ENCODE measurements around the gene STEAP1B. TPM values are rescaled to one million over a fixed set of nuclear protein-coding genes. Genes with fewer than 3 reads are reported as not detected.

STEAP1B gene
- polyA plus RNA-seq, 1 of the 3 experiments (the other 2 are of a cell fraction): 14.7 TPM

DNA sequence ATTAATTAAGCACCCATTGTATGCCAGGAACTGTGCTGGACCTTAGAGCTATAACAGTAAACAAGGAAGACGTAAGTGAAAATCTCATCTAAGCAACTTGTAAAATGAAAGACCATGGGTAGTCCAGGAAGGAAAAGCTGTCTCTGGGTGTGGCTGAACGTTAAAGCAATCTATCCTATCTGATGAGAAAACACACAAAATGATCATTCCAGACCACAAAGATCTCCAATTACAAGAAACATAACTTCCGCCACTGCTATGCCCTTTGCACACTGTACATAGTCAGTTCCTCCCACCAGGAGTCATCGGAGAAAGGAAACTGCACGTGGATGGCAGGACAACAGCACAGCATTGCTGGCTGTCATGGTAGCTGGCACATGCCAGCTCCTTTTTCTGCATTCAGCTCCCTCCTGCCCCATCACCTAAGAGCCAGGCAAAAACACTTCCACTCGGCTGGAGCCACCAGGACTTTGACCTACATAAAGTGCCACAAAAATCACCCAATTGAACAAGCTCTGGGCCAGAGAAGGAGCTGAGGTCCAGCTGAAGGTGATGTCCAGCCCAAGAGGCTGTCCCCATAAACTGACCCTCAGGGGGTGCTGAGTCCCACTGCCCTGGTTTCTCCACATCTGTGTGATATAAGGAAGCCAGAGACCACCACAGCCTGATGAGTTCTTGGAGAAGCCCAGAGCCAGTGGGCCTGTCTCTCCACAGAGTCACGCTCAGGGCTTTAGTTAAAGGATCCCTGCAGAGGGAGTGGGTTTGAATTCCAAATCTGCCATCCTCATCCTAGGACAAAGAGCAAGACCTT lies 56.4 kb downstream of the STEAP1B start:
- Histone ChIP-seq H3K9me3 (peaks cover 12% of the 10 kb centered on the region; the same call in 1 of the 2 replicates), H2AFZ (ENCODE audit: low read depth) (no peak overlapping the region), H3K9me2 (no peaks in the 10 kb centered on the region), H3K4me2 (no peak overlapping the region), H3K27ac (ENCODE audit: low read depth in 2 of 2, low read length in 1 of 2) (no peak overlapping the region), H4K20me1 (ENCODE audit: insufficient read depth) (no peaks in the 10 kb centered on the region), H3K4me1 (ENCODE audit: control insufficient read depth in 1 of 2, insufficient read depth in 2 of 2, low read depth in 1 of 2, low read length in 1 of 2) (no peaks in the 10 kb centered on the region; a peak in 1 of 4 replicates), H3K27me3 (ENCODE audit: insufficient read depth) (no peaks in the 10 kb centered on the region), H3F3A (replicated peaks; ENCODE audit: insufficient read depth) (peaks cover 3% of the 10 kb centered on the region), H3K9ac (no peak overlapping the region), H3K36me3 (replicated peaks in 1 of 2; ENCODE audit: control insufficient read depth in 1 of 2, insufficient read depth in 2 of 2, low read length in 1 of 2) (peaks cover 0 to 18% of the 10 kb centered on the region in 2 experiments), H3K79me2 (ENCODE audit: insufficient read depth) (no peaks in the 10 kb centered on the region; the same call in 1 of the 2 replicates), H3K4me3 (ENCODE audit: low read depth in 2 of 2, low read length in 1 of 2) (no peak overlapping the region)
- TF ChIP-seq MXI1 (IDR thresholded peaks at IDR 0.05; ENCODE audit: low read depth, low read length) (no peak), EP300 (IDR thresholded peaks at IDR 0.05; ENCODE audit: borderline replicate concordance in 1 of 2, low read depth in 1 of 2, low read length in 1 of 2) (no peak), JUND (IDR thresholded peaks at IDR 0.05) (no peak), NRF1 (IDR thresholded peaks at IDR 0.05; ENCODE audit: low read depth, low read length) (no peak), YY1 (IDR thresholded peaks at IDR 0.05; ENCODE audit: low read depth) (no peak), RFX5 (IDR thresholded peaks at IDR 0.05; ENCODE audit: low read length) (no peak), SIN3A (IDR thresholded peaks at IDR 0.05; ENCODE audit: borderline replicate concordance, low read depth, low read length) (no peak), FOXJ3 (CRISPR knock-in tag; IDR thresholded peaks at IDR 0.05) (no peak)
- TF ChIP-seq, protein P1, sequence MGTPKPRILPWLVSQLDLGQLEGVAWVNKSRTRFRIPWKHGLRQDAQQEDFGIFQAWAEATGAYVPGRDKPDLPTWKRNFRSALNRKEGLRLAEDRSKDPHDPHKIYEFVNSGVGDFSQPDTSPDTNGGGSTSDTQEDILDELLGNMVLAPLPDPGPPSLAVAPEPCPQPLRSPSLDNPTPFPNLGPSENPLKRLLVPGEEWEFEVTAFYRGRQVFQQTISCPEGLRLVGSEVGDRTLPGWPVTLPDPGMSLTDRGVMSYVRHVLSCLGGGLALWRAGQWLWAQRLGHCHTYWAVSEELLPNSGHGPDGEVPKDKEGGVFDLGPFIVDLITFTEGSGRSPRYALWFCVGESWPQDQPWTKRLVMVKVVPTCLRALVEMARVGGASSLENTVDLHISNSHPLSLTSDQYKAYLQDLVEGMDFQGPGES (IDR thresholded peaks at IDR 0.05; ENCODE audit: low read depth, low read length): no peak
- POLR2A ChIA-PET: no interaction called here
- 77% methylated on average over 7 of the region's 7 CpGs for WGBS (ENCODE audit: low lambda C conversion rate)
- DNase-seq: no peak
- CTCF ChIA-PET: interaction anchor here (0.6 to 1.1 kb wide), 2 partner anchors 9 to 27 kb away, joined by 3 to 4 read pairs; no protein-coding TSS in a partner anchor

DNA sequence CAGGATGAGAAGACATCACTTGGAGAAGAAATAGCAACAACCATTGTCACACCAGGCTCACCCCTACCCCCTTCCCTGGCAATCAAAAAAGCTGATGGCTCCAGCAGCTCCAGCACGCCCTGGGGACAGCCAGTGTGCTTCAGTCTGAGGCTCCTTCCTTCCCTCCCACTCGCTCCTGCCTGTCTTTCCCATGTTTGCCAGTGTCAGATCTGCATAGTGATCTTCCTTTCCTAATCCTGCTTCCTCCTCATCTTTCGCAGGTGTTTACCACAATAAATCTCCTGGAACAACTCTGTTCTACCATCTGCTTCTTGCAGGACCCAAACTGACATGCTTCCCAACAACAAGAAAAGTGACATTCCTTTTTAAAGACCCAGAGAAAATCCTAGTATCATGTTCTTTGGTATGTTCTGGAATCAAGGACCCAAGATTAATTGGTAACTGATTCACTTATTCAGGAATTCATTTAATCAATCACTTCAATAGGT lies 57.1 kb downstream of the STEAP1B start:
- Histone ChIP-seq H3K4me2 (no peak overlapping the region), H3K36me3 (replicated peaks in 1 of 2; ENCODE audit: control insufficient read depth in 1 of 2, insufficient read depth in 2 of 2, low read length in 1 of 2) (peaks cover 0 to 23% of the 10 kb centered on the region in 2 experiments), H3K9ac (no peak overlapping the region), H3K9me3 (peaks cover 12% of the 10 kb centered on the region; the same call in 1 of the 2 replicates), H2AFZ (ENCODE audit: low read depth) (no peak overlapping the region), H3K4me3 (ENCODE audit: low read depth in 2 of 2, low read length in 1 of 2) (no peak overlapping the region), H3K27me3 (ENCODE audit: insufficient read depth) (no peaks in the 10 kb centered on the region), H3F3A (replicated peaks; ENCODE audit: insufficient read depth) (peaks cover 3% of the 10 kb centered on the region), H3K79me2 (ENCODE audit: insufficient read depth) (no peaks in the 10 kb centered on the region; the same call in 1 of the 2 replicates), H3K9me2 (no peaks in the 10 kb centered on the region), H3K27ac (ENCODE audit: low read depth in 2 of 2, low read length in 1 of 2) (no peak overlapping the region), H3K4me1 (ENCODE audit: control insufficient read depth in 1 of 2, insufficient read depth in 2 of 2, low read depth in 1 of 2, low read length in 1 of 2) (no peaks in the 10 kb centered on the region; a peak in 1 of 4 replicates), H4K20me1 (ENCODE audit: insufficient read depth) (no peaks in the 10 kb centered on the region)
- TF ChIP-seq, protein P2, sequence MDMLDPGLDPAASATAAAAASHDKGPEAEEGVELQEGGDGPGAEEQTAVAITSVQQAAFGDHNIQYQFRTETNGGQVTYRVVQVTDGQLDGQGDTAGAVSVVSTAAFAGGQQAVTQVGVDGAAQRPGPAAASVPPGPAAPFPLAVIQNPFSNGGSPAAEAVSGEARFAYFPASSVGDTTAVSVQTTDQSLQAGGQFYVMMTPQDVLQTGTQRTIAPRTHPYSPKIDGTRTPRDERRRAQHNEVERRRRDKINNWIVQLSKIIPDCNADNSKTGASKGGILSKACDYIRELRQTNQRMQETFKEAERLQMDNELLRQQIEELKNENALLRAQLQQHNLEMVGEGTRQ (IDR thresholded peaks at IDR 0.05; ENCODE audit: borderline replicate concordance, low read depth, low read length): no peak
- TF ChIP-seq MXI1 (IDR thresholded peaks at IDR 0.05; ENCODE audit: low read depth, low read length) (no peak), SIN3A (IDR thresholded peaks at IDR 0.05; ENCODE audit: borderline replicate concordance, low read depth, low read length) (no peak), SMC3 (IDR thresholded peaks at IDR 0.05; ENCODE audit: low read depth, low read length) (no peak), JUND (IDR thresholded peaks at IDR 0.05) (no peak), YY1 (IDR thresholded peaks at IDR 0.05; ENCODE audit: low read depth) (no peak), RAD21 (IDR thresholded peaks at IDR 0.05; ENCODE audit: low read length) (no peak), RCOR1 (IDR thresholded peaks at IDR 0.05; ENCODE audit: low read length) (no peak), GABPA (IDR thresholded peaks at IDR 0.05; ENCODE audit: low read depth) (no peak), RXRA (IDR thresholded peaks at IDR 0.05; ENCODE audit: borderline replicate concordance, low read depth) (no peak)
- TF ChIP-seq, protein P3, sequence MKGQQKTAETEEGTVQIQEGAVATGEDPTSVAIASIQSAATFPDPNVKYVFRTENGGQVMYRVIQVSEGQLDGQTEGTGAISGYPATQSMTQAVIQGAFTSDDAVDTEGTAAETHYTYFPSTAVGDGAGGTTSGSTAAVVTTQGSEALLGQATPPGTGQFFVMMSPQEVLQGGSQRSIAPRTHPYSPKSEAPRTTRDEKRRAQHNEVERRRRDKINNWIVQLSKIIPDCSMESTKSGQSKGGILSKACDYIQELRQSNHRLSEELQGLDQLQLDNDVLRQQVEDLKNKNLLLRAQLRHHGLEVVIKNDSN (IDR thresholded peaks at IDR 0.05; ENCODE audit: borderline replicate concordance, low read depth): no peak
- CTCF ChIA-PET: interaction anchor here (1.1 kb wide), 1 partner anchor 9 kb away, joined by 4 read pairs; no protein-coding TSS in a partner anchor
- POLR2A ChIA-PET: no interaction called here
- 86% methylated on average over 3 of the region's 3 CpGs for WGBS (ENCODE audit: low lambda C conversion rate)
- no peak for DNase-seq
